Astrocyte of the hippocampus (primary cell): ENCODE data around the gene BEND2.
"Not testable (repeated sequence)": the region's sequence is repeated elsewhere in the genome, so short reads cannot be mapped to it uniquely, and the experiment has no call there.

Experiments
- DNase-seq: peaks from one replicate; pipeline ENCODE4 v3.0.0; 2011; ENCODE audit warnings: low read depth, low spot score

Gene BEND2

DNA sequence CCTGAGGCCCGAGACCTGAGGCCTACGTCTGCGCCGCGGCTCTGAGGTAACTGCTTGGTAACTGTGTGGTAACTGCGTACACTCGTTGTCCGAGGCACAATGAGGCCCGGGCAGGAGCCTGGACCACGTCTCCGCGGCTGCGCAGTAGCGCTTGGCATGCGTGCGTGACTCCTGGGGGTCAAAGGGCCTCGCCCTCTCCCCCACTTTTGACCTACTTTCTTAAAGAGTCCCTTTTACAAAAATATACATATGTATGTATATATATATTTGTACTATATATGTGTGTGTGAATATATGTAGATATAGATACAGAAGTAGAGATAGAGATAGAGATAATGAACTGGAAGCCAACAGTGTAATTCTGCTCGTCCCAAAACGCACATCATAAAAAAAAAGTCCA is at the start of gene BEND2:
BEND2 (minus strand) TSS at position 101 of the 400 bp plus-strand sequence. CDS start 136 bp downstream, outside the sequence.
- no peak for DNase-seq

DNA sequence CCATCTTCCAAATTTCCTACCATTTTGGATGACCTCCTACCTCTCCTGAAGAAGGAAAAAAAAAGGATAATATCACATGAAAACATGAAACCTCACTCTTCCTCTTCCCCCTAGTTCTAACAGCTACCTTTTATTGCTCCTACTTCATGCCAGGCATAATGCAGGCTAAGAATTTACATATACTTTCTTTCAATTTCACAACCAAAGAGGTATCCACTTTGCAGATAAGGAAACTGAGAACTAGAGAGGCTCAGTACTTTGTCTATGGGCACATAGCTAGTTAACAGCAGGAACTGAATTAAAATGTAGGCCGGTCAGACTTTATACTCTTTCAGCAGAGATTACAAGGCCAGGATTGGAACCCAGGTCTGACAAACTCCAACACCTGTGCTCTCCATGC is 34.4 kb upstream of the BEND2 start:
- DNase-seq: no peak

GRCh38 chrX:18252644-18253359 is 32.1 kb upstream of the BEND2 start:
- peak; percentile 2 for DNase-seq

DNA sequence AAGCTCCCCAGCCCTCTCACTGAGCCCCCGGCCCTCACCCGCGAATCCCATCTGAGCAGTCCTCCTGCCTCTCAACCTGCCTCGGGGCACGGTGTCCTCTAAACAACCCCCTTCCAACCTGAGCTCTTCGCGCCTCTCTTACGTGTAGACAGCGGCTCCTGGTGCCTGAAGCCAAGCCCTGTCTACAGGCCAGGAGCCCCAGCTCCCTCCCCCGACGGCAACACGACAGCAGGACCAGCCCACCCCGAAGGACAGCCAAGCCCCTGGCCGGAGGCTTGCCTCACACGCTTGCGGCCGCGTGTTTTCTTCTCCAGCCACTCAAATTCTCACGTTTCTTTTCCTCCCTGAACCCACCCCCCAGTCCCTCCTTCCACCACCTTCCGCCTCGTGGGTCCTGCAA is 9.0 kb upstream of the BEND2 start:
- DNase-seq: not testable (repeated sequence)

DNA sequence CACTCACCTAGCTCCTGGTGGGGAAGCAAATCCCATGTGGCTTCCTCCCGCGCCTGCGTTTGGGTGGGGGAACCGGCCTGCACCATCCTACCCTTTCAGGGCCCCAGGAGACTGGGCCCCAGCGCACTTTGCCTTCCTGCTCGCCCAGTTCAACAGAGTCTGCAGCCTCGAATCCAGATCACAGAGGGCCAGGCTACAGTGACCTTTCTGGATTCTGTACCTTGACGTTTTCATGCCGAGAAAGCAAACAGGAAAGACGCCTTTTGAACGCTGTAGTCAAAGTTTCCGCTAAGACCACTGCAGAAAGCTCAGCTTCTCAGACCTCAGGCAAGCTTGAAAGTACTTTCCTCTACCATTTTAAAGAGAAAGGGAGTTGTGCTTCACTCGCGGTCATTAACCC is 7.4 kb upstream of the BEND2 start:
- no peak for DNase-seq

GRCh38 chrX:18227458-18227857 is 6.8 kb upstream of the BEND2 start:
- DNase-seq: no peak

GRCh38 chrX:18210470-18210869 is 10.2 kb downstream of the BEND2 start:
- DNase-seq: peak; percentile 23

DNA sequence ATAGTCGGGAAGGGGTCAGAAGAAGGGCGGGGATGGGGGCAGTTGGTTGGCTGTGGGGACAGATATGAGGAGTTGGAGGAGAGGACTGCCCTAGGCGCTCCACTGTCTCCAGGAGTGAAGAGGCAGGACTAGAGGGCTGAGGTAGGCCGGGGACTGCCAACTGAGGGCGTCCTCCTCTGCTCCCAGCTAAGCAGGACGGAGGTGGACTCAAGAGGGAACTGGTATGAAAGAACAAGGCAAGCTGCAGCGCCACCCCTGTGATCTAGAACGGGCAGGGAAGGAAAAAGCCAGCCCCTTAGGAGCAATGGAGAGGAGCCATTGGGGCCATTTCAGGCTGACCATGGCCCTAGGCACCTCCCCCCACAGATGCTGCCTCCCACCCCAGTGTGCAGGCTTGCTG is 14.0 kb downstream of the BEND2 start:
- no peak for DNase-seq

DNA sequence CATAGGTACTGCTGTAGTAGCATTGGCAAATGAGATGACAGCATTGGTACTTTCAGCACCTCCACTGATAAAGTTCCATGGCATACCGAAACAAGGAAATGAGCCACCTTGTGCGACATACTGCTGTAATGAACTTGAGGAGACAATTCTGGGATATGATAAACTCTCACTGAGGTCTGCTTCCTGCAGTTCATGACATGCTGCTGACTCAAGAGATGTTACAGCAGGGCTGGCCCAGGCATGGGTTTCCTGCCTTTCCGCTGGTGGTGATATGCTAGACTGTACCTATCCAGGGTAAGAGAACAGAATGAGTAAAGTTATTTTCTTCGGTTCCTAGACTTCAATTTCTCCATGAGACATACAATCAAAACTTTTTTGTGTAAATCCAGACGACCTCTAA is 17.1 kb downstream of the BEND2 start:
- no peak for DNase-seq

GRCh38 chrX:18194688-18195087 is 26.0 kb downstream of the BEND2 start:
- no peak for DNase-seq

- DNase-seq: no peak
Observed at GRCh38 chrX:18179446-18179845, 41.2 kb downstream of the BEND2 start.

DNA sequence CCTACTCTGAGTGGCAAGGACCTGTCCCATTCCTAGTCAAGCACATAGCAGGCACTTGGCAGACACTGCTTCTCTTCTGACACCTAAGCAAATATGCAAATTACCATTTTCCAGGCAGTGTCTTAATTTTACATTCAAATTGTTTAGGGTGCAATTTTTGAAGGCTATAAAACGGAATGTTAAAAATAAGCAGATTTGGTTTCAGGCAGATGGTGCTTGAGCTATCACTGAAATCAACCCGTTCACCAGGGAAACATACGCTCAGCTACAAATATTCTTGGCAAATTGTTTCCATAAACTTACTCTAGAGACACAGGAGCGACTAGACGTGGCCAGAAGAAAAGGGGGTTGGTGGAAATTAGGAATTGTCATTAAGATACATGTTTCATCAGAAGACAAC is 45.7 kb downstream of the BEND2 start:
- DNase-seq: no peak

GRCh38 chrX:18174209-18174608 is 46.5 kb downstream of the BEND2 start:
- no peak for DNase-seq

DNA sequence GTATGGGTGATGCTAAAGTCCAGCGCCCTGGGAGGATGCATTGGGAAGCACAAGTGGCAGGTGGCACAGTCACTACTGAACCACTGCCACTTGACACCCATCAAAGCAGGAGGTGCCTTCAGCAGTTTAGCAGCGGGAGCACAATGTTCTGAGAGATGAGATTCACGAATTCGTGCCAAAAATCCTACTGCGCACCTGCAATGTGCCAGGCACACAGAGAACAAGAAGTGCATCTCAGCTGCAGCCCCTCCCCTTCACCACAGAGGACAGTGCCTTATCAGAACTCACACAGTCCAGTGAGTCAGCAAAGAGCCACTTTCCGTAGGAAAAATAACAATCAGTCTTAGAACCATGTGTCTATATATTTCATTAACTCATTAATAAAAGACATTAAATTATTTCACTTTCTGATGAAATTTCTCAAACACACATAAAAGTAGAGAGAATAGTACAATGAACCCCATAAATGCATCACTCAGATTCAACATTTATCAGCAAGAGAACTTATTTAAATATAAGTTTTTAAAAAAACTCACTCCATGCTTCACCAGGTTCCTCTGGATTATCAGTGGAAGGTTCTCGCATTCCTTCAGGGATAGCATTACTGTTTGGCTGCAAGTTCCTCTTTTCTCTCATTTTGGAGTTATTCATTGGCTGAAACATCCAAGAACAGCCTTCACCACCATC is 47.0 kb downstream of the BEND2 start:
- no peak for DNase-seq

DNA sequence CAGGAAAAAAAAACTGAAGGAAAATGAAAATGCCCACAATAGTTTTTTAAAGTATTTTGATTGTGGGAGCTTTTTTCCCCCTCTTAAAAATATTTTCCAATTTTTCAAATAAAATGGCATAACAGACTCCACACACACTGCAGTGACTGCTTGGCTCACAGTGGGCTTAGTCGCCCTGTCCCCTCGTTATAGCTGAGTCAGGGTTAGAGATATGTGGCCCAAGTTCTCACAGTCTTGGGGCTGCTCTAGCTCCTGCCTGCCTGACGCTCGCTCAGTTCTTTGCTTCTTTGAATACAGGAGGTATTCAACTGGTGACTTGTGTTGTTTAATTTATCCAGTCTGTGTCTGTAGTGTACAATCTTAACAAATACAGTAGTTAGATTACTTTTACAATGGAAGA is 47.7 kb downstream of the BEND2 start:
- no peak for DNase-seq

DNA sequence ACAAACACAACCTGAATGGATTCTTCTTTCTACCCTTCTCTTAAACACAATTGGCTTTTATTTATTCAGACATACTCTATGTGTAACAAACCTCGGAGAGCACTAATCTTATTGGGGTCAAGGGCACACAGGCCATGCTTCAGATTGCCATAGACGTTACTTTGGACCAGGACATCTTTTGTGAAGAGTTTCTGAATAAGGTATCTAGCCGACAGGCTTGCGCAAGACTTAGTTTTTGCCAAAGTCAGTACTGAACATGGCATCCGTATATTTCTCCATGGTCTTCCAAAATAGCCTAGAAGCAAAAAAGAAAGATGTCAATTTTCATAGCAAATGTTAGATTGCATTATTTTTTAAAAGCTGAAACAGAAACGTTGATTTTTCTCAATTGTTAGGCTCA is 49.8 kb downstream of the BEND2 start:
- no peak for DNase-seq

DNA sequence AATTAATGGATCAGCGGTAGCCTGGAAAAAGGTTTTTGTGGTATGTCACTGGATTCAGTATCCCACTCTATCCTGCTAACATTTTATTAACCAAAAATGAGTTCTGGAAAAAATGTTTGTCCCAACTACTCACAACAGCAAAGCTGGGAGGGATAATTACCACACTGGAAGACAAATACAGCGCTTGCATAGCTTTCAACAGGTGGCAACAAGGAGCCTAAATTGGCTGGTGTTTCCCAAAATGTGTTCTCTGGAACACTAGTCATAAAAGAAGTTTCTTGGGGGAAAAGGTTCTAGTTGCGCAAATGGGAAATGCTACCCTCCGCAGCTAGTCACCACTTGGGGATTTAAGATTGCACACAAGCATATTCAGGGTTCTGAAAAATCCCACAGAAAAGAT is 54.6 kb downstream of the BEND2 start:
- no peak for DNase-seq

- no peak for DNase-seq
Observed at GRCh38 chrX:18160369-18160768, 60.3 kb downstream of the BEND2 start.

- DNase-seq: no peak
Observed at GRCh38 chrX:18158963-18159362, 61.7 kb downstream of the BEND2 start.

DNA sequence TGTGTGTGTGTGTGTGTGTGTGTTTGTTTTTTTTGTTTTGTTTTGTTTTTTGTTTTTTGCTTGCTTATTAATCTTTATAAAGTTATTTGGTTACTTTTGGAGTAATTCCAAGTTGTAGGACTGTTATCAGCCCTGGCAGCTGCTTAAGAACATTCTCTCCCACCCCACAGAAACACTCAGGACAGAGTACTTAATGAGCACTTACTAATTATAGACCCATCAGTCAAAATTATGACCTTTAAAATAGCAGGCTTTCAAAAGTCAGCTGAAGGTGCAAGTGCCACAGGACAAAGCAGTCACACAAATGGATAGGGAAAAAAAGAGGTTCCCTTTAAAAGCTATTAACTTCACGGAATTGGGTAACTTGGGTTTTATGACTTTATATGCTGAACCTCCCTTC is 69.0 kb downstream of the BEND2 start:
- DNase-seq: no peak

GRCh38 chrX:18151157-18151556 is 69.5 kb downstream of the BEND2 start:
- no peak for DNase-seq

DNA sequence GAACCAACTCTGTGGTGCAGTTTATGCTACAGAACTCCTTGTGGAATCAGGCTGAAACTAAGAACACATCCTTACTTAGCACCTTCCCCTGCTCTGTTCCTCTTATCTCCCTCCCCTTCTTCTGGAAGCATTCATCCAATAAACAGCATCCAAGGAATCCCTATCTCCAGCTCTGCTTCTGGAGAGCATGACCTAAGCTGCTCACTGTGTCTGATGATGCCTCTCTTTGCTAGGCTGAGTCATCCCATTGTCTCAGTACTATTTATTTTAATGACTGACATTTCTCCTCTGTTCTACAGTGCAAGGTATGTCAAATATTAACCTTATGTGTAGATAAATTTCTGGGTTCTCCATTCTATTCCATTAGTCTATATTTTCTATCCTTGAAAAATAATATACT is 71.2 kb downstream of the BEND2 start:
- no peak for DNase-seq

DNA sequence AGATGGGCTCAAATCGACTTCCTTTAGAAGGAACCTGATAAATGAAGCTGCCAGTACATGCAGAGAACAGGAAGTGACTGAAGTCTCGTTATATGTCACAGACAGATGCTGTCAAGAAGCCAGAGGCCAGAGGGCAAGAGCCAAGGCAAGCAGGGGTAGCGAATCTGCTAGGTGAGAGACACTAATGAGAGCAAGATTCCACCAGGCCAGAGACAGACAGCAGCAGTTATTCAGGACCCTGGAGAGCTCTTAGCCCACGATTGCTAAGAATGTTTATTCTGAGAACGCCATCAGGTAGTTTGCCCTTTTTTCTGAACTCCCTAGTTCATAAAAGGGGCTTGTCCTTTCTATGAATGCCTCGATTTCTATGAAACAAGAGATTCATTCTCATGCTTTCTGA is 73.7 kb downstream of the BEND2 start:
- peak; percentile 44 for DNase-seq
